NCI-H446 (cell line): ENCODE results near the gene CHCHD3.
"Not testable (repeated sequence)": the region's sequence is repeated elsewhere in the genome, so short reads cannot be mapped to it uniquely, and the experiment has no call there.

Experiments
- DNase-seq, 2 experiments: peaks; one replicate each; lab custom pipeline; 2025; lab: John Stamatoyannopoulos, UW

The CHCHD3 gene

GRCh38 chr7:133044722-133045473 is 37.0 kb downstream of the CHCHD3 start:
- DNase-seq, result no peak

GRCh38 chr7:133040674-133041073 is 41.2 kb downstream of the CHCHD3 start:
- DNase-seq, result no peak

GRCh38 chr7:133040178-133040577 is 41.7 kb downstream of the CHCHD3 start:
- no peak for DNase-seq

GRCh38 chr7:133039614-133040013 is 42.3 kb downstream of the CHCHD3 start:
- no peak for DNase-seq

DNA sequence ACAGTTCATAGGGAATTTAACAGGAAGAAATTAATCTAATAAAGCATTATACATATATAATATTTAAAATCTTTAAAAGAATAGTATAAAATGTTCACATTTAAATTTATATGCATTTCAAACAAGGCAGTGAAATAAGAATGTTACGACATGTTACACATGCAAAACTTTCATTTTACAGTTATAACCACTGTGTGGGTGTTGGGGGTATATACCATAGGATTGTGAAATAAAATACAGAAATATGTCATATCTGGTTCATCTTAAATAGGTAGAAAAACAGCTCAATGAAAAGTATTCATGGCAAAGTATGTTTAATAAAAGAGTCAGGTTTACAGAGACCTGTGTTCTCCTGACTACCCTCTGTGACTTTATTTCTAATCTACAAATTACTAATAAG is 45.6 kb downstream of the CHCHD3 start:
- no peak for DNase-seq

GRCh38 chr7:133035240-133035639 is 46.6 kb downstream of the CHCHD3 start:
- not testable (repeated sequence) for DNase-seq

DNA sequence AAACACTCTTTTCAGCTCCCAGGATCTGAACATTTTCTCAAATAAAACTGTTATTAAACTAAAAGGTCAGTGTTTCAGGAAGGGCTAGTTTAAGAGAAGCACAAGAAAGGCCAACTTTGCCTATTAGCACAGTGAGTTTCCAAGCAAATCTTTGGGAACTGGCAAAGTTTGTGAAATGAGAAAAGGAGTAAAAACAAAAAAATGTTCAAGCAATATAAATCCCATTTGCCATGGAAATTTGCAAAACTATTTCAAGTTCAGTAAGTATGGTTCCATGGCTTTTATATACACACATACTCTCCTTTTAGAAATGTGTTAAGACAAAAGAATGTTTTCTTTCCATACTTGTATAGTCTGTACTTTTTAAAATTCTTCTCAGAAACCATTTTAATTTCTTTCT is 51.5 kb downstream of the CHCHD3 start:
- no peak for DNase-seq

DNA sequence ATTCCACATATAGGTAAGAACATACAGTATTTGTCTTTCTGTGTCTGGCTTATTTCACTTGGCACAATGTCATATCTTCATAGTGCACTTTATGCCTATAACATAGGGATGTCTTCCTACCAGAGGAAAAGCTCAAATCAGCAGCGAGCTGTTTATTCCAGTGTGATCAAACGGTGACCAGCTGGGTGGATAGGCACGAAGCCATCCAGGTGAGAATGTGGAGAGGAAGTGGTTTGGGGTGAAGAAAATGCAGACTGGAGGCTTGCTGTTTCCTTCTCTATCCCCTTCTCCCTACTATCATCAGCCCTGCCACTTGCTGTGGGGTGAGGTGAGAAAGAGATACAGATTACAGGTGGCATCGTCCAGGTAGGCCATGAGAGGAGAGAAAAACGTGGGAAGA is 52.4 kb downstream of the CHCHD3 start:
- no peak for DNase-seq

- DNase-seq, result no peak
Measured at GRCh38 chr7:133027397-133027796, 54.5 kb downstream of the CHCHD3 start.

DNA sequence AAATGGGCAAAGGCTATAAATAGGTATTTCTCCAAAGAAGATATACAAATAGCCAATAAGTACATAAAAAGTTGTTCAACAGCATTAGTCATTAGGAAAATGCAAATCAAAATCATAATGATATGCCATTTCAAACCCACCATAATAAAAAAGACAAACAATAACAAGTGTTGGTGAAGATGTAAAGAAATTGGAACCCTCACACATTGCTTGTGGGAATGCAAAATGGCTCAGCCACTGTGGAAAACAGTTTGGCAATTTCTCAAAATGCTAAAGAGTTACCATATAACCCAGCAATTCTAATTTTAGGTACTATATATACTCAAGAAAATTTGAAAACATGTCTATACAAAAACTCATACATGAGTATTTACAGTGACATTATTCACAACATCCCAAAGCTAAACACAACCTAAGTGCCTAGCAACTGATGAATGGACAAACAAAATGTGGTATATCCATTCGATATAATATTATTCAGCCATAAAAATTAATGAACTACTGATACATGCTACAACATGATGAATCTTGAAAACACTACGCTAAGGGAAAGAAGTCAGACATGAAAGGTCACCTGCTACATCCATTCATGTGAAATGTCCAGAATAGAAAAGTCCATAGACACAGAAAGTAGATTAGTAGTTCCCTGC is 55.6 kb downstream of the CHCHD3 start:
- DNase-seq, result no peak

DNA sequence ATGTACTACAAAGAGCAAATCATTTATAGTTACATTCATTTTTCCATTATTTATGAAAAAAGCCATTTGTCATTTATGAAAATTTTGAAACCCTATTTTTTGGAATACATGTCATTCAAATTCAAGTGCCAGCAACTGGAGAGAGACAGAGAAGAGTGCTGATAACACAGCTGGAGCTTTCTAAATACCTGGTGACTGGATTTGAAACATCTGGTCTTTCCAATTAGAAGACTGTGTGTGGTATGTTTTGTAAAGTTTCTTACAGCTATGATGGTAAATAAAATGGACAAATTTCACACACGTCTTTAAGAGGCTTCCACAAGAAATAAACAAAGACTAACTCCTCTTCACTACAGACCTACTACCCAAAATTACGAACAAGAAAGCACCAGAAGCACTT is 56.8 kb downstream of the CHCHD3 start:
- no peak for DNase-seq

GRCh38 chr7:133024596-133024995 is 57.3 kb downstream of the CHCHD3 start:
- DNase-seq, result peak in 1 of 2 experiments; percentile 16

DNA sequence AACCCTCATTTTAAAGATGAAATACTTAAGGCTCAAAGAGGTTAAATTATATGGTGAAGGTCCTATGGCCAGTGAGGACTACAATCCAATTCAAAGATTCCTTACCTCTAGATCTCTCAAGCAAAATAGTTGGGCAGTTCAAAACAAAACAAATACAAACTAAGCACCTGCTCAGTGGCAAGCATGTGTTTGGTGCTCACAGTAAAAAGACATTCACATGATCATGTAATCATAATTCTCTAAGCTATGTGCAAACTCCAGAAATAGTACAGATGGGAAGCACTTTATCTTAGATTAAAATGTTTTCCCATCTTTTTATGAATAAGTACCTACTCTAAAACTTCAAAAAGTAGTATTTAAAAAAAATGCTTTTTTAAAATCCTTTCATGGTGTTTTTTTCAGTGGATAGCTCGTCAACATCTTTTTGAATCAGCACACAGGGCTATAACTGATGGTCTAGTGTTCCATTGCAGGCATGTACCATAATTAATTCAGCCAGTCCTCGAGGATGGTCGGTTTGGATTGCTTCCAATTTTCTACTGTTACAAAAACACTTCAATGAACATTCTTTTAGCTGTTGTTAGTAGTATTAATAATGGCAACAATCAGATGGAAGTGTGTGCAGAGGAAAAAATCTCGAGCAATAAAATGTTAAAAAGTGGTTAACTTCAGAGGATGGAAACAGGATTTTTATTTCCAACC is 58.4 kb downstream of the CHCHD3 start:
- peak in 1 of 2 experiments; percentile 13 for DNase-seq

DNA sequence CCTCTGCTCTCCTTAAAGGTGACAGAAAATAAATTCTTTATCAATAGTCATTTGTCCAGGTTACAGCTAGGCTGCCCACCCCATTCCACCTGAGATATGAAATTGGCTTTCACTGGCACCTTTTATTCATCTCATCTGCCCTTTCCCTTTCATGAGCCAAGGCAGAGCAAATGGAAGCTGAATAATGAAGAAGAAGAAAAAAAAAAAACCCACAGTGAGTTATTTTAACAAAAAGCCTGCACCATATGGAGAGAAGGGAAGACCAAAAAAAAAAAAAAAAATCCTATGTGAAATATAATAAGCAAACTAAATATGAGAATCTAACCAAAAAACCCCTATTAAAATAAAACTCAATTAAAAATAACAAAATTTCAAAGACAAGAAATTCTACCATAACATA is 59.2 kb downstream of the CHCHD3 start:
- peak in 1 of 2 experiments; percentile 0 for DNase-seq

GRCh38 chr7:133021196-133021595 is 60.7 kb downstream of the CHCHD3 start:
- no peak for DNase-seq

DNA sequence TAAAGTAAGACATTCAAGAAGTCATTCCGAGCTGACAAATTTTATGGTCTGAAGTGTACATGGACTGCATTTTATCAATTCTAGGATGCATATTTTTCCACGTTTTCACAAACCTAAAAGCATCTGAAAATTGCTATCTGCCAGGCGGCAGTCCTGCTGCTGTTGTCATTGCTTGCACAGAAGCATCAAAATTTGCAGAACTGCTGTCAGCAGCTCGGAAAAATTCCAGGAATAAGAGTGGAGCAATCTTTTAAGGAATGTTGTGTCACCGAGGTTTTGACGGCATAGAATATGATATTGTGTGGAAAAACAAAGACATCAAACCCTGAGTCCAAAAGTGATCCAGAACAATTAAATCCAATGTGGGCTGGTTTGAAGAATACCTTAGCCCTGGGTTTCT is 61.4 kb downstream of the CHCHD3 start:
- DNase-seq, result no peak

DNA sequence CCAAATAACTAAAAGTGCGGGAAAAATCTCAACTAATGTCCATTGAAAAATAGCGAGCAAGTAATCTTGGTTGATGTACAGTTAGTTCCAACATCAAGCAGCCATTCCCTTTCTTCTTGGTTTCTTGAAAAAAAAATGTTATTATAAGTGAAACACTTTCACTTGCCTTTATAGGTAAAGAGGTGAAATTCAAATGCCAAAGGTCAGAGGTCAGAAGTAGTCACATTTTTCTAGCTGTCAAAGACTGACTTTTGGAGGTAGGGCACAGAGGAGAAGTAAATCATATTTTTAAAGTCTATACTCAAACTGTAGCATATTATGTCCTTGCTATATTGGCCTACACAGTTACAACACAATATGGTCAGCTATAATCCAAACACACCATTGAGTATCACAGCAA is 62.3 kb downstream of the CHCHD3 start:
- DNase-seq, result no peak

DNA sequence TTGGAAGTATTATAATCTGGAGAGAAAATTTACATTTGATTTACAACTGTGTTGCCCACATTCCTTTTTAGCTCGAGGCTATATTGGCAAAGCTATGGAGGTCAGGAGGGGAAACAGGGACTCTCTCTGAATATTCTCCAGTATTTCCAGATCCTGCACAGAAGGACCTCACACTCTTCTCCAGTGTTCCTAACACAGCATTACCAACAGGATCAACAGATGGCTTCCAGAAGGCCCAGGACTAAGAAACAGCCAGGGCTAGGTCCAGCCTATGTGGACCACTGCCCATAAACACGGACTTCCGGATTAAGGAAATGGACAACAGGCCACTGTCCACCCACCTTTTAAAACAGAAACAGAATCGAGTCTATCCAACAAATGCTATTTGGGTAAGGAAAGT is 65.3 kb downstream of the CHCHD3 start:
- DNase-seq, result no peak

- DNase-seq, result no peak
Measured at GRCh38 chr7:133015888-133016287, 66.0 kb downstream of the CHCHD3 start.

GRCh38 chr7:133011746-133012145 is 70.1 kb downstream of the CHCHD3 start:
- no peak for DNase-seq

DNA sequence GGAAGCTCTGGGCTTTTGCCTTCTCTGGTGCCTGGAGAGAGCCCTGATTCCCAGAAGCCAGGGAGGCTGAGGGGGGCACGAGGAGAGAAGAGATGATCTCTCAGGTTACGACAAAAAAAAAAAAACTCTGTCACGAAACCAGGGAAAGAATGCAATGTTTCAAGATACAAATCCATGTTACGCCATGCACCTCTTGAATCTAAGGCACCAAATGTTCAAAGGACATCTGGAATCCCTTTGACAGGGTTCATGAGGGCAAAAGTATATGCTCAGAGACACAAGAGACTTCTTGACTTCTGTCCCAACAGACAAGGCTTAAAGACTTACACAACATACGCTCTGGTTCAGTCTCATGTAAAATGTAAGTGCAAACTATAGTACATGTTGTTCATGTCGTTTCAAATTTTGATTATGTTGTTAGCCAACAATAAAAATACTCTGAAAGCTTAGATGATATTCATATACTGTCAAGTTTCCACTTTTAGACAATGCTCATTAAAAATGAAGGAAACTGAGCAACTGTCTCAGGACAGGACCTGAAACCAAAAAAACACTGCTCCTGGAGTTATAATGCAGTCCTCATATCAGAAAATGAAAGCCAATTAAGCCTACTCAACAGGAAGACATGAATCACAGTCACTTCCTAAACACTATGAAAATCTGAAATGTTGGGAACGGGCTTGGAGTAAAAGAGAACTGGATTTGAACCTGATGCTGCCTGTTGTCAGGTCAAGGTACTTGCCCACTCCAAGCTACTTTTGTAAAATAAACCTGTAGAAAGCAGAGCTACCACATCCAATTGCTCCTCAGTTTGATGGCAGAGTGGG is 72.3 kb downstream of the CHCHD3 start:
- no peak for DNase-seq

DNA sequence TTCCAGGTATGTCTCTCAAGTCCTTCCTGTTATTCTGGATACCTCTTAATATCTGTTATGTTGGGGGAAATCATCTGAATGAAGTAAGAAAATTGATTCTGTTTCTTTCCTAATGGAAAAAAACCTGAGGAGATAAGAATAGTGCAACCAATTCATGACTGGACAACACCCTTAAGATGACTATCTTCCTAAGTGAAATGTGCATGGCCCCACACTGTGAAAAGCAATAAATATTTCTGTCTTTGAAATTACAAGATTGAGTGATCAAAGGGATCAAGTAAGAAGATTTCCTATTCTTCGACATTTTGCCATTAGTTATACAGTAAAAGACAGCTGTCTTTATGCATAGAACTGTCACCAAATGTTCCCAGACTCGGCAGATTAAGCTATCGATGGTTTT is 73.9 kb downstream of the CHCHD3 start:
- DNase-seq, result no peak
